Testis (tissue), 2 donors: ENCODE measurements around the gene LRRC7.

Source experiments
- POLR2A ChIP-seq: fragments of 450-650 bp; IDR thresholded peaks from one replicate; pipeline ENCODE4 v1.6.1; 2017; ENCODE audit warnings: antibody characterized with exemption, mild to moderate bottlenecking, moderate library complexity
- TF ChIP-seq, protein P1 (sequence below), 3 experiments: fragments of 450-650 bp in 2 of 3; fragments of 200-600 bp in 1 of 3; sonication (generic) in 1 of 3; IDR thresholded peaks; one replicate each; pipeline ENCODE4 v1.5.1; 2016 to 2019; ENCODE audit warnings: antibody characterized with exemption in 3 of 3, mild to moderate bottlenecking in 2 of 3, moderate library complexity in 1 of 3

DNA sequence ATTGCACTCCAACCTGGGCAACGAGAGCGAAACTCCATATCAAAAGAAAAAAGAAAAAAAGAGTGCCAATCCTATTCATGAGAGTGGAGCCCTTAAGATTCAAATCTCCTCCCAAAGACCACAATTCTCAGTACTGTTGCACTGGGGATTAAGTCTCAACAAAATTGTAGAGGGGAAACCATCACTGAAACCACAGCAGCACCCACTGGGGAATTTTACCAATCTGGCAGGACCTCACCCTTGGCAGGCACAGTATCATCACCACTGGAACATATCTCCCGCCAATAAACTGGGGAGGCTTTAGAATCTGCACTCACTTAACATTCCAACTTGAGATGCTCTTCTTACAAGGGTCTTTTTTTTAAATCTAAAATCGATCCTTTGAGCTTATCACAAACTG lies 596.6 kb downstream of the LRRC7 start:
- TF ChIP-seq, protein P1, sequence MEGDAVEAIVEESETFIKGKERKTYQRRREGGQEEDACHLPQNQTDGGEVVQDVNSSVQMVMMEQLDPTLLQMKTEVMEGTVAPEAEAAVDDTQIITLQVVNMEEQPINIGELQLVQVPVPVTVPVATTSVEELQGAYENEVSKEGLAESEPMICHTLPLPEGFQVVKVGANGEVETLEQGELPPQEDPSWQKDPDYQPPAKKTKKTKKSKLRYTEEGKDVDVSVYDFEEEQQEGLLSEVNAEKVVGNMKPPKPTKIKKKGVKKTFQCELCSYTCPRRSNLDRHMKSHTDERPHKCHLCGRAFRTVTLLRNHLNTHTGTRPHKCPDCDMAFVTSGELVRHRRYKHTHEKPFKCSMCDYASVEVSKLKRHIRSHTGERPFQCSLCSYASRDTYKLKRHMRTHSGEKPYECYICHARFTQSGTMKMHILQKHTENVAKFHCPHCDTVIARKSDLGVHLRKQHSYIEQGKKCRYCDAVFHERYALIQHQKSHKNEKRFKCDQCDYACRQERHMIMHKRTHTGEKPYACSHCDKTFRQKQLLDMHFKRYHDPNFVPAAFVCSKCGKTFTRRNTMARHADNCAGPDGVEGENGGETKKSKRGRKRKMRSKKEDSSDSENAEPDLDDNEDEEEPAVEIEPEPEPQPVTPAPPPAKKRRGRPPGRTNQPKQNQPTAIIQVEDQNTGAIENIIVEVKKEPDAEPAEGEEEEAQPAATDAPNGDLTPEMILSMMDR (IDR thresholded peaks at IDR 0.05): no peak
- TF ChIP-seq POLR2A: no peak
